Measurements from ENCODE around the gene IL25. TPM values are rescaled to one million over a fixed set of nuclear protein-coding genes. Genes with fewer than 3 reads are reported as not detected.

Gene IL25
- total RNA-seq, 1 experiment from 2014 or later = not detected

- no peak for DNase-seq (ENCODE audit: low spot score)
Measured at GRCh38 chr14:23353433-23353780, 19.2 kb upstream of the IL25 start.

GRCh38 chr14:23354990-23355389 is 17.6 kb upstream of the IL25 start:
- DNase-seq (ENCODE audit: low spot score) = no peak

DNA sequence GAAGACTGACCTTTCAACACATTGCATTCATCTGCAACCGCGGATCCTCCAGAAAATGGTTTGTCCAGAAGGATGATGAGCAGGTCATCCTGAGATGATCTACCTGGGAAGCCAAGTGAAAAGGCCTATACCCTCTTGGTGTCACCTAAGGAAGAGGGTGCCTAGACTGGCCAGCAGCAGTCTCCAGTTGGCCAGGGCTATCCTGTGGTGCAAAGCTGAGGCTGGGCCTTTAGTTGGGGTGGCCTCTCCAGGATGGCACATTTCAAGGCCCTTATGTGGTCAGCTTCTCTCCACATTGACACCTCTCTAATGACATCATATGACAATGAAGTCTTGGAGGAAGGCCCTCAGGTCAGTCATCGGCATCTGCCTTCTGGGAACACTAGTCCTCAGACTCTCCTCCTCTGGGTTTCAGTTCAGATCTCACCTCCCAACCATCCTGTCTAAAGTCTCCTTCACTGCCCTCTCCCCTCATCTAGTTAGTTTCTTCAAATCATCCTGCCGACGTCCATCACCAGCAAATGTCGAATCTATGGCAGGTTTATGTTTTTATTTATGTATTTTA is 16.7 kb upstream of the IL25 start:
- no peak for DNase-seq (ENCODE audit: low spot score)

DNA sequence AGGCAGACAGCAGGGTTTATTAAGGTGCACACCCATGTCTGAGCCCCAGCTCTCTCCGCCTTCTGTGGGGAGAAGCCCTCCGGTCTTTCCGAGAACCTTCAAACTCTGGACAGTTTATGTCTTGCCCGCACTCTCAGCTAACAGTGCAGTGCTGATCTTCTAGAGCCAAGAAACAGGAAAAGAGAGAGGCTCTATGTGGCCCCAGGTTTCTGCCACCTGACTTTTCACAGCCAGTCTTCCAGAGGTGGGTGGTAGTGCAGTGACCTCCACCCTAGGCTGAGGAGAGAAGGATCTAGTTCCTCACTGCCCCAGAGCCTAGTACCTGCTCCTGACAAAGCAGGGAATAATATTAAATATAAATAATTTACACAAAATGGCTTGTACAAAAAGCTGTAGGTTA is 15.9 kb upstream of the IL25 start:
- DNase-seq (ENCODE audit: low spot score) = no peak

DNA sequence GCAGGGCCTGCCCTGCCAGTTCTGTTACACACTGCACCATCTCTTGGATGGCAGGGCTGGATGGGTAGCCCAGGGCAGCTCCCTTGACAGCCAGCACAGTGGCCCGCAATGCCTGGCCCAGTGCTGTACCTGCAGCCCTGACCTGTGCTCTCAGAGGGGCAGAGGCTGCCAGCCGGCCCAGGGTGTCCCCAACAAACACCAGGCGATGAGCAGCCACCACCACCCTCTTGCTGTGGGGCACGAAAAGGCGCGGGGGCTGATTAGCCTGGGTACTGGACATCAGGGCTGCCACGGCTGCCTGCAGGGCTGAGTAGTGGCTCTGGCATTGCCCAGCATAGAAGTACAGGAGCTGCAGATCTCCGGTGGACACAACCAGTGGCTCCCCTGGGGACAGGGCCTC is 15.3 kb upstream of the IL25 start:
- no peak for DNase-seq (ENCODE audit: low spot score)

DNA sequence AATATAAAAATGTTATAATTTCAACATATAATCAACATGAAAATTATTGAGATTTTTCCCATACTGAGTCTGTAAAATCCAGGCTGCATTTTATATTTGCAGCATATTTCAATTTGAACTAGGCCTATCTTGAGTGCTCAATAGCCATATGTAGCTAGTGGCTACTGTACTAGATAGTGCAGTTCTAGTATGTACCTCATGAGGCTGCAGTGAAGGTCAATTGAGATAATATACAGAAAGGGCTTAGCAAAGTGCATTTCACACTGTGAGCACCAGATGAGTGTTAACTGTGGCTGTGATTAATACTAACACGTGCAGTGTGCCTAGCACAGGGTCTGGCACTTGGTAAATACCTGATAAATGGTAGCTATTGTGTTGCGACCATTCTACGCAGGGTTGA is 14.6 kb upstream of the IL25 start:
- no peak for DNase-seq (ENCODE audit: low spot score)

GRCh38 chr14:23358553-23359166 is 13.9 kb upstream of the IL25 start:
- no peak for DNase-seq (ENCODE audit: low spot score)

- DNase-seq (ENCODE audit: low spot score) = no peak
Measured at GRCh38 chr14:23359167-23359626, 13.4 kb upstream of the IL25 start.

DNA sequence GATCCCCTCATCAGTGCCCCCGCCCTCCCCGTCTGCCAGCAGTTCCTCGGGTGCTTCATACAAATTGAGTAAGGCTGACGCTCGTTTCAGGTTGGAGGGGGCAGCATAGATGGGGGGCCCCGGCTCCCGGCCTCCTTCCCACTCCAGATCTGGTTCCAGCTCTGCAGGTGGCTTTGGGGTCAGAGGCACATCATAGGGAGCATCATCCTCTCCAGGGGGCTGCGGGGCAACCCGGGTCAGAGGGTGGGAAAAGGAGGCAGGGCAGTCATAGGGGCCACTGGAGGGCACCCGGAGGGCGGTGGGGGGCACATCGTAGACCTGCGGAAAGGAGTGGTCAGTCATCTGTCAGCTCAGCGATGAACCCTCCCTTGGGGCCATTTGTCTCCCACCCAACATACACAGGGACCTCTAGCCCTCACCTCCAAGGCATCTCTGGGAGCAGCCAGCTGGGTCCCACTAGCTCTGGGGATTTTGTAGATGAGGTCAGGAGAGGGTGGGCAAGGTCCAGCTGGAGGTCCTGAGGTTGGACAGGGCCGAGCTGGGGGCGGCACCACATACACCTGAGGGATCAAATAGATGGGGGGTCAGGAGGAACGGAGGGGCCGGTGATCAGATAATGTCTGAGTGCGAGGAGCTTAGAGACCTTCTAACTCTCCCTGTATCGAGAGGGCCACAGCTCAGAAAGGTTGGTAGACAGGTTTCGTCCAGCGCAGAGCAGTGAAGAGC is 12.7 kb upstream of the IL25 start:
- DNase-seq (ENCODE audit: low spot score) = no peak

- DNase-seq (ENCODE audit: low spot score) = no peak
Measured at GRCh38 chr14:23360496-23360895, 12.1 kb upstream of the IL25 start.

DNA sequence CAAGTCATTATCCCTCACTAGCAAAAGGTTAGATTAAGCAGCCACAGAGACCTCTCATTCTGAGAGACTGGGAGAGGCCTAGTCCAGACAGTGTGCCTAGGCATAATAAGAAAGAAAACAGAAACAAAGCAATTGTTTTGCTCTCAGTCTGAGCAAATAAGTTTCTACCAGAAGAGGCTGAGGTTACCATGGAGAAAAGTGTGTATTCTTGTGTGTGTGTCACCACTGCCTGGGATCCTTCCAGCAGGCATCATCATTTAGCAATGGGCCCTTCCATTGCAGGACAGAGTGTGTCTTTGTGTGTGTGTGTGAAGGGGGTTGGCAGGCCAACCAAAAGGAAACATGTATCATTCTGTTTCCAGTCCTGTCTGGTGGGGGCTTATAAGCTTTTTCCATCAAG is 11.3 kb upstream of the IL25 start:
- no peak for DNase-seq (ENCODE audit: low spot score)

DNA sequence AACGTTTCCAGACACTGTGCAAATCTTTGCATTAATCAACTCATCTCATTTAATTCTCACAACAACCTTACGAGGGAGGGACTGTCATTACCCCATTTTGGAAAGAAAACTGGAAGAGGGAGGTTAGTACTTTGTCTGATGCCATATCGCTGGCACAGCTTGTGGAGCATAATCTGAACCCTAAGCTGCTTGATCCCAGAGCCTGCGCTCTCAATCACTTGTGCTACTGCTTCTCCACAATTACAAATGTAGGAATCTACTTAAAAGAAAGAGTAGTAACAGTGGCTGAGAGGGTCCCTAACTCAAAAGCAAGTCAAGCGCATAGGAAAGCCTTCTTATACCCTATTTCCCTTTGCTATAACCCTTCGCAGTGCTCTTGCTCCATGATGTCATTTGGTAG is 10.8 kb upstream of the IL25 start:
- no peak for DNase-seq (ENCODE audit: low spot score)

DNA sequence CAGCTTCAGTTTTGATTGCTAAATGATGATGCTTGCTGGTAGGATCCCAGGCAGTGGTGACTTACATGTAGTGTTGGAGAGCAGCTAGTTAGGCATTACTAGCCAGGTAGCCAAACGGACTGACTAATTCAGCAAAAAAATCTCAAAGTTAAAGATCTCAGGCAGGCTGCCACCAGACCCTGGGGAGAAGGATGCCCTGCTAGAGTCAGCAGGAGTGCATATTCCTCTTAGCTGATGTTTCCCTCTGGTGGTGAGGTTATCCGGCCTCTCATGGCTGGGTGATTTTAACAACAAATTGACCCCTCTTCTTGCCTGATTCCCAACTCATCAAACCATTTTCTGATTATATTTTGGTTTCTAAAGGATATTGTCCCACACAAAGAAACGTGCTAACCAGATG is 10.4 kb upstream of the IL25 start:
- DNase-seq (ENCODE audit: low spot score) = no peak

GRCh38 chr14:23364164-23365035 is 8.2 kb upstream of the IL25 start:
- no peak for DNase-seq (ENCODE audit: low spot score)

DNA sequence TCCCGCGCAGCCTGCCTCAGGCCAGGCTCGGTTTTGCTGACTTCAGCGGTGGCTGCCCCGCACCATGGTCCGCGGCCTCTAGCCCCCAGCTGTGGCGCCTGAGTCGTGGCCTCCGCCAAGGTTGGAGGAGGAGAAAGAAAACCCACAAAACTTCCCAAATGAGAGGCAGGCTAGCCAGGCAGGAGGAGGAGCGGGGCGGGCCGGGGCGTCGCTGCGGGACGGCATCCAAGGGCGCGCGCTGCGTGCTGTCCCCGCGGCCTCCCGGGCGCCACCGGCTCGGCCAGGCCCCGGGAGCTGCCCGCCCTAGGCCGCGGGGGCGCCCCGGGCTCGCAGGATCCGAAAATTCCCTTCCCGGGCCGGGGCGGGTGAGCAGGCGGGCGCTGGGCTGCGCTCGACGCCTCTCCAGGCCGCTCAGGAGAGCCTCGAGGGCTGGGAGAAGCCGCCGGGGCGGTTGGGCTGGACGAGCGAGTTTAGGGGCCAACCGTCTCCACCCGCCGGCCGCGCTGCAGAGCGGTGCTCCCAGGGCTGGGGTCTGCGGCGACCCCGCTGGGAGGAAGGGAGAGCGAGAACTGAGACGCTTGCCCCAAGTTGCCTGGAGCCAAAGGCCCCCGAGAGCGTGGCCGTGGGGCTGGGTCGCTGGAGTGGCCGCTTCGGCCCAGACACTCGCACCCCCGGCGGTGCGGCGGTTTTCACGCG is 7.4 kb upstream of the IL25 start, which contains the start of gene EFS:
Gene EFS (minus strand): TSS at position 137 of the 696 bp plus-strand sequence. CDS start 147 bp downstream, outside the sequence.
- DNase-seq (ENCODE audit: low spot score) = no peak

DNA sequence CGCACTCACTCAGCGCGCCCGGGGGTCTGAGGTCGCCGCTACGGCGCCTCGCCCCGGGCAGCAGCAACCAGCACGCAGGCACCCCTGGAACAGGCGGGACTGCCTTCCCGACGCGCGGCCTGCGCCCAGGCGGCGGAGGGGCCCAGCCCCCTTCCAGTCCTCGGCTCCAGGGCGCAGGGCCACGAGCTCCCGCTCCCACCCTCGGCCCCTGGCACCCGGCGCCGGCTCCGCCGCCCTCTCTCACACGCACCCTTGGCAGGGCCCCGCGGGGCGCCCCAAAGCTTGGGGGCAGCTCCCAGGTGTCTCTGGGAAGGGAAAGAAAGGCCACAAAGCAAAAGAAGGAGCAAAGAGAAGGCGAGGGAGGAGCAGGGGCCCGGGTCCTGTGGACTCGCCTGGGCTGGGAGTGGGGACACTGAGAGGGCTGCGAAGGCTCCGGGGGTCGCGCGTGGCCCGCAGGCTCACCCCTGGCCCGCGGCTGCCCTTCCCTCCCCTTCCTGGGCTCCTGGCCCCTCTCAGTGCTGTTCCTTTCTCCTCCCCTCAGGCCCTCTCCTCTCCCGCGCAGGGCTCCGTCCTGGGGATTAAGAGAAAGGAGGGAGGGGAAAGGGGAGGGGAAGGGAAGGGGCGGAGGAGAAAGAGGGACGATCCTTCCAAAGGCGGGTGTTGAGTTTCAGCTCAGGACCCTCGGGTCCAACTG is 6.7 kb upstream of the IL25 start:
- no peak for DNase-seq (ENCODE audit: low spot score)

- DNase-seq (ENCODE audit: low spot score) = no peak
Measured at GRCh38 chr14:23366426-23366921, 6.1 kb upstream of the IL25 start.

DNA sequence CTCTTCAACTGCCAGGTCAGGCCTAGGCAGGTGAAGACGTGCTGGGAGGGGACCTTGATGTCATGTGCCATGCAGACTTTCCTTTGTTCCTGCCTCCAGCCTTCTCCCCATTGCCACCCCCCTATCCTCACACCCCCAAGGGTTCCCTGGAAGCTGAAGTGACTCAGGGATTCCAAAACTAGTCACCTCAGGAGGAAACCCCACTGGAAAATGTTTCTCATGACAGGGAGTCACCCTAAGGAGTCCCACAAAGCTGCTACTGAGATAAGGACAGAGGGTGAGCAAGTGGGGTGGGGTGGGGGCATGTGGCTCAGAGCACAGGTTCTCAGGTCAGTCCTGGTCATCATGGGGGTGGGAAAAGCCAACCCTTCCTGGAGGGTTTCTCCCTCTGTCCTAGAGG is 2.4 kb upstream of the IL25 start:
- DNase-seq (ENCODE audit: low spot score) = no peak

DNA sequence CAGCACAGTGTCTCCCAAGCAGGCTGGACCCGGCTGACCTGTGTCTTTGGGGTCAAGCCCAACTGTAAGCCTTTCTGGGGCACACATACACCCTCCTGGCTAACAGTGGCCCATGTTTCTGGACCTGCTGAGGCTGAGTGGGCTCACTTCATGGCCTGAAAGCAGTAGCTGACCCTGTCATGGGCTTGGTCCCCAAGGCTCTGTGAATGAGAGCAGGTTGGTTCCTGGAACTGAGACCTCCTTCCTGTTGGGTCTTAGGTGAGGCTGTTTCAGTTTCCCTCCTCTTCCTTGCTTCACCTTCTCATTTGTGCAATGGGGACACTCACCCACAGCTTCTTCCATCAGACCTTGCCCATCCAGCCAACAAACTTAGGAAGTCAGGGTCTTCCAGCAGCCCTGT is 744 bp upstream of the IL25 start:
- DNase-seq (ENCODE audit: low spot score) = no peak

DNA sequence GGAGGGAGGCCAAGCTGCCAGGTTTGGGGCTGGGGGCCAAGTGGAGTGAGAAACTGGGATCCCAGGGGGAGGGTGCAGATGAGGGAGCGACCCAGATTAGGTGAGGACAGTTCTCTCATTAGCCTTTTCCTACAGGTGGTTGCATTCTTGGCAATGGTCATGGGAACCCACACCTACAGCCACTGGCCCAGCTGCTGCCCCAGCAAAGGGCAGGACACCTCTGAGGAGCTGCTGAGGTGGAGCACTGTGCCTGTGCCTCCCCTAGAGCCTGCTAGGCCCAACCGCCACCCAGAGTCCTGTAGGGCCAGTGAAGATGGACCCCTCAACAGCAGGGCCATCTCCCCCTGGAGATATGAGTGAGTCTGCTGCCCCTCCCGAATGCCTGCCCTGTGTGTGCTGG is 432 bp downstream of the IL25 start:
- DNase-seq (ENCODE audit: low spot score) = no peak

Data from H4 (cell line).